Right lobe of liver (tissue), 6 donors: ENCODE measurements around the gene DAG1. TPM values are rescaled to one million over a fixed set of nuclear protein-coding genes. Genes with fewer than 3 reads are reported as not detected.

ENCODE experiments used
- ATAC-seq, 4 donors: fragments of 200-7000 bp; cut with Tn5 transposase; one replicate each; pipeline ENCODE4 v1.9.1; 2020; ENCODE audit warnings: mild to moderate bottlenecking in 4 of 4, moderate library complexity in 4 of 4
- DNase-seq, 3 donors: peaks; one replicate each; pipeline ENCODE4 v3.0.0-alpha.2; 2020
- H3K27ac ChIP-seq, 3 donors: fragments of 200-600 bp; one replicate each; pipeline ENCODE4 v1.8.0; 2022
- H3K27me3 ChIP-seq, 2 donors: fragments of 200-600 bp; one replicate each; pipeline ENCODE4 v1.8.0; 2022
- H3K36me3 ChIP-seq, 4 donors: fragments of 200-600 bp; sonication (generic) in 1 of 4; one replicate each; pipeline versions ENCODE4 v1.5.1 to v1.8.0; 2017 to 2022; ENCODE audit warnings: control low read depth in 1 of 4
- H3K4me1 ChIP-seq, 4 donors: fragments of 200-600 bp; sonication (generic) in 1 of 4; one replicate each; pipeline versions ENCODE4 v1.5.1 to v1.8.0; 2017 to 2022; ENCODE audit warnings: control low read depth in 1 of 4
- H3K4me3 ChIP-seq, 3 donors: fragments of 200-600 bp; one replicate each; pipeline ENCODE4 v1.8.0; 2022
- H3K9me3 ChIP-seq, 4 donors: fragments of 200-600 bp; sonication (generic) in 1 of 4; one replicate each; pipeline versions ENCODE4 v1.5.1 to v1.8.0; 2017 to 2022; ENCODE audit warnings: control low read depth in 1 of 4
- CTCF ChIP-seq, 4 donors: fragments of 200-600 bp in 3 of 4; fragments of 450-650 bp in 1 of 4; IDR thresholded peaks; one replicate each; pipeline versions ENCODE4 v1.5.1 to v1.8.0; 2016 to 2022; ENCODE audit warnings: antibody characterized with exemption in 4 of 4, mild to moderate bottlenecking in 2 of 4
- POLR2A ChIP-seq: fragments of 450-650 bp; IDR thresholded peaks from one replicate; pipeline ENCODE4 v1.6.1; 2017; ENCODE audit warnings: antibody characterized with exemption, mild to moderate bottlenecking
- WGBS: methylation state at CpG from one replicate; pipeline ENCODE4 v1.1.6; 2018; ENCODE audit warnings: low coverage, low lambda C conversion rate; ENCODE audit not compliant: insufficient coverage; ENCODE audit errors: missing lambda C conversion rate; 5-methylcytosine and 5-hydroxymethylcytosine counted together
- intact Hi-C, 2 donors: fragments of 100-400 bp; cut with DNase I; formaldehyde crosslinking; loops; one replicate each; pipeline versions ENCODE4 v1.11.2 to v1.14.1; 2022
- total RNA-seq, 6 experiments: library from RNA; depleted of rRNA in 2 of 6; stranded (reverse); fragments of >200 nt in 2 of 6; fragmentation: NEBNext Ultra II Directional in 3 of 6; extraction: Animal tissue kit (Norgen Biotek cat#: 25700) in 3 of 6; gene quantifications; one replicate each; pipeline versions ENCODE4 v1.1.0 to v1.2.4, GENCODE V29; 2016 to 2023
- donor health status: DM: no; HTN: yes; CAD: no.
- donor health status: DM: no; HTN: no; CAD: no.
- donor health status: DM: no; HTN: no; CAD: no.
- donor health status: DM: no; HTN: yes; CAD: no.
- donor health status: DM: no; HTN: yes; CAD: no.

Gene DAG1
- total RNA-seq, 6 experiments from 2014 or later = 54.5 to 92.5 (median 65.2) TPM

GRCh38 chr3:49471856-49472495 is 1.9 kb downstream of the DAG1 start:
- Histone ChIP-seq H3K4me3 (peak overlapping the region in 2 of 3 donors; percentile 85 to 96), H3K27me3 (no peaks in the 10 kb centered on the region), H3K36me3 (peaks cover 0 to 6% (median 0%) of the 10 kb centered on the region in 4 donors), H3K27ac (peak overlapping the region in 1 of 3 donors; percentile 88), H3K9me3 (no peaks in the 10 kb centered on the region), H3K4me1 (peaks cover 0 to 23% (median 13%) of the 10 kb centered on the region in 4 donors)
- intact Hi-C loops = no loop called here
- WGBS = 78% methylated on average over 6 of the region's 6 CpGs
- TF ChIP-seq CTCF (IDR thresholded peaks at IDR 0.05) (no peak), POLR2A (no peak)
- DNase-seq = no peak
- no peak for ATAC-seq

DNA sequence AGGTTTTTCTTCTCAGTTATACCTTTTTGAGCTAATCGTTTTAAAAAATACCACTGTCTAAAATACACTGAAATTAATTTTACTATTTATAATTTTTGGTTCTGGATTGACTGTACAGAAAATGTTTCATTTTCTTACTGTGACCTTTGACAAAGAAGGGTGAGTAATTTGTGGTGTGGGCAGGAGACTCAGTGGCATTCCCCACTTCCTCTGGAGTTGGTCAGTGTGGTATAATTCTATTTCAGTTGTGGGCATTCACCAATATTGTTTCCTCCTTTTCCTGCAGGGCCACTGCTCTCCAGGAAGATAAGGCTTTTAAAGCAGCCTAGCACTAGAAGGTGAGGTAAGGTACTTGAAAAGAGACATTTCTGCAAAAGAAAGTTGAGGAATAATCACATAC is 6.5 kb downstream of the DAG1 start:
- no peak overlapping the region for H3K4me3 ChIP-seq
- H3K9me3 ChIP-seq = no peaks in the 10 kb centered on the region
- TF ChIP-seq CTCF (IDR thresholded peaks at IDR 0.05) (no peak), POLR2A (no peak)
- intact Hi-C loops = no loop called here
- DNase-seq (no peak), ATAC-seq (peak in 1 of 4 donors; percentile 65)
- peaks cover 0 to 7% (median 5%) of the 10 kb centered on the region in 4 donors for H3K4me1 ChIP-seq
- H3K36me3 ChIP-seq = peaks cover 0 to 18% (median 3%) of the 10 kb centered on the region in 4 donors
- WGBS = 45% methylated on average over 1 of the region's 1 CpG
- no peaks in the 10 kb centered on the region for H3K27me3 ChIP-seq
- no peak overlapping the region for H3K27ac ChIP-seq

GRCh38 chr3:49482766-49483165 is 12.7 kb downstream of the DAG1 start:
- Histone ChIP-seq H3K4me1 (no peaks in the 10 kb centered on the region), H3K27me3 (no peaks in the 10 kb centered on the region), H3K9me3 (no peaks in the 10 kb centered on the region), H3K27ac (no peak overlapping the region), H3K4me3 (no peak overlapping the region), H3K36me3 (peaks cover 0 to 4% (median 2%) of the 10 kb centered on the region in 4 donors)
- ATAC-seq (no peak), DNase-seq (no peak)
- intact Hi-C loops = no loop called here
- TF ChIP-seq CTCF (IDR thresholded peaks at IDR 0.05) = no peak
- no peak for TF ChIP-seq POLR2A

- no peak overlapping the region for H3K4me3 ChIP-seq
- WGBS = 56% methylated on average over 2 of the region's 3 CpGs
- H3K27me3 ChIP-seq = no peaks in the 10 kb centered on the region
- DNase-seq (peak in 1 of 3 donors; percentile 5), ATAC-seq (no peak)
- intact Hi-C loops = no loop called here
- peaks cover 0 to 2% (median 0%) of the 10 kb centered on the region in 4 donors for H3K36me3 ChIP-seq
- no peaks in the 10 kb centered on the region for H3K9me3 ChIP-seq
- TF ChIP-seq POLR2A (no peak), CTCF (IDR thresholded peaks at IDR 0.05) (no peak)
- H3K4me1 ChIP-seq = no peaks in the 10 kb centered on the region
- no peak overlapping the region for H3K27ac ChIP-seq
Observed at GRCh38 chr3:49484471-49484870, 14.4 kb downstream of the DAG1 start.
